A549 (cell line): ENCODE data around the gene TMEM117. TPM values are rescaled to one million over a fixed set of nuclear protein-coding genes. Genes with fewer than 3 reads are reported as not detected.

Experiments used
- ATAC-seq, 2 experiments: fragments of 200-7000 bp in 1 of 2; fragments of >200 bp in 1 of 2; cut with Nextera tagmentation in 1 of 2; cut with Tn5 transposase in 1 of 2; 3 replicates each; pipeline versions ENCODE4 v1.8.0 to v1.9.1; 2018 to 2020; ENCODE audit warnings: mild to moderate bottlenecking in 1 of 2, moderate library complexity in 1 of 2
- CTCF ChIA-PET: fragments of 300-600 bp; sonication (Branson Sonifier 250); formaldehyde crosslinking; extraction: SDS; loops from one replicate; lab custom pipeline; 2021; ENCODE audit warnings: antibody characterized with exemption, inconsistent platforms; lab: Yijun Ruan, JAX
- POLR2A ChIA-PET: fragments of 350-600 bp; formaldehyde crosslinking; extraction: SDS; loops from one replicate; lab custom pipeline; 2021; ENCODE audit warnings: antibody characterized with exemption, inconsistent platforms; lab: Yijun Ruan, JAX
- DNase-seq, 2 experiments: peaks; one replicate each; pipeline versions ENCODE4 v3.0.0 to v3.0.0-alpha.2; 2011 to 2016; ENCODE audit warnings: low read depth in 1 of 2, low spot score in 1 of 2
- FAIRE-seq: peaks from 2 replicates; lab custom pipeline; 2011; peaks lifted over from hg19 to GRCh38; lab: Jason Lieb, UNC
- H3K27ac ChIP-seq, 2 experiments: fragments of >200 bp; sonication (Bioruptor Twin); formaldehyde crosslinking; 3 replicates each; pipeline ENCODE4 v1.5.1; 2016 to 2017
- H3K4me1 ChIP-seq: fragments of >200 bp; sonication (Bioruptor Twin); formaldehyde crosslinking; 3 replicates; pipeline ENCODE4 v1.6.1; 2016
- H3K4me2 ChIP-seq: fragments of >200 bp; sonication (Bioruptor Twin); formaldehyde crosslinking; 3 replicates; pipeline ENCODE4 v1.6.1; 2016
- H3K4me3 ChIP-seq: fragments of >200 bp; sonication (Bioruptor Twin); formaldehyde crosslinking; 3 replicates; pipeline ENCODE4 v1.5.1; 2016
- H3K9me3 ChIP-seq: fragments of >200 bp; sonication (Bioruptor Twin); formaldehyde crosslinking; 3 replicates; pipeline ENCODE4 v1.6.1; 2016
- CBX8 ChIP-seq: fragments of 200-600 bp; sonication (generic); IDR thresholded peaks from 2 replicates; pipeline ENCODE4 v1.6.1; 2016
- CHD4 ChIP-seq: fragments of 200-600 bp; sonication (generic); IDR thresholded peaks from 2 replicates; pipeline ENCODE4 v1.6.1; 2016; ENCODE audit warnings: antibody characterized with exemption, mild to moderate bottlenecking, borderline replicate concordance
- CTCF ChIP-seq: fragments of >200 bp; sonication (Bioruptor Twin); formaldehyde crosslinking; IDR thresholded peaks from 3 replicates; pipeline ENCODE4 v1.5.1; 2016
- EP300 ChIP-seq, 2 experiments: fragments of >200 bp; sonication (Bioruptor Twin); formaldehyde crosslinking; IDR thresholded peaks; 2 replicates in 1 of 2; 3 replicates in 1 of 2; pipeline ENCODE4 v1.6.1; 2016 to 2017
- FOSL2 ChIP-seq, 2 experiments: fragments of 450-650 bp in 1 of 2; fragments of >200 bp in 1 of 2; sonication (Bioruptor Twin) in 1 of 2; formaldehyde crosslinking; IDR thresholded peaks; 2 replicates each; pipeline versions ENCODE4 v1.5.0 to v1.6.1; 2016 to 2020; ENCODE audit warnings: mild to moderate bottlenecking in 1 of 2, moderate library complexity in 1 of 2
- GATA3 ChIP-seq: IDR thresholded peaks from 2 replicates; pipeline ENCODE4 v1.6.1; 2012; ENCODE audit warnings: borderline replicate concordance
- HOXA7 ChIP-seq: fragments of 250-450 bp; sonication (Bioruptor Pico); IDR thresholded peaks from 2 replicates; pipeline ENCODE4 v1.5.0; 2020; ENCODE audit warnings: mild to moderate bottlenecking, moderate library complexity
- MAFK ChIP-seq: fragments of 450-650 bp; IDR thresholded peaks from 2 replicates; pipeline ENCODE4 v1.6.1; 2014; ENCODE audit not compliant: partially characterized antibody
- MAZ ChIP-seq: fragments of 150-350 bp; IDR thresholded peaks from 2 replicates; pipeline ENCODE4 v1.6.1; 2014; ENCODE audit warnings: antibody characterized with exemption, low read depth, low read length, borderline replicate concordance
- NFE2L2 ChIP-seq: fragments of 150-350 bp; conservative IDR thresholded peaks from 2 replicates; pipeline ENCODE4 v1.6.1; 2014; ENCODE audit warnings: low read length
- NPAS2 ChIP-seq: fragments of 250-450 bp; sonication (Bioruptor Pico); IDR thresholded peaks from 2 replicates; pipeline ENCODE4 v1.8.0; 2022; ENCODE audit warnings: mild to moderate bottlenecking, moderate library complexity, borderline replicate concordance
- PHF8 ChIP-seq: fragments of 200-600 bp; sonication (generic); IDR thresholded peaks from 2 replicates; pipeline ENCODE4 v1.6.1; 2016; ENCODE audit warnings: low read depth, mild to moderate bottlenecking, antibody characterized with exemption, moderate library complexity, borderline replicate concordance
- POLR2AphosphoS2 ChIP-seq: conservative IDR thresholded peaks from 2 replicates; pipeline ENCODE4 v1.6.1; 2012; ENCODE audit warnings: low read length, improper control_type of control experiment, inconsistent platforms
- RAD21 ChIP-seq, 2 experiments: fragments of >200 bp in 1 of 2; sonication (Bioruptor Twin) in 1 of 2; formaldehyde crosslinking in 1 of 2; IDR thresholded peaks in 1 of 2; conservative IDR thresholded peaks in 1 of 2; 2 replicates in 1 of 2; 3 replicates in 1 of 2; pipeline ENCODE4 v1.6.1; 2012 to 2018; ENCODE audit warnings: inconsistent platforms in 1 of 2
- RARB ChIP-seq: fragments of 250-450 bp; sonication (Bioruptor Pico); IDR thresholded peaks from 2 replicates; pipeline ENCODE4 v1.8.0; 2021; ENCODE audit warnings: mild to moderate bottlenecking, moderate library complexity
- SMC3 ChIP-seq: fragments of >200 bp; sonication (Bioruptor Twin); formaldehyde crosslinking; IDR thresholded peaks from 3 replicates; pipeline ENCODE4 v1.6.1; 2018; ENCODE audit warnings: inconsistent platforms
- SREBF2 ChIP-seq: fragments of 450-650 bp; IDR thresholded peaks from 2 replicates; pipeline ENCODE4 v1.6.1; 2014; ENCODE audit warnings: mild to moderate bottlenecking, moderate library complexity
- TP53 ChIP-seq: fragments of 250-450 bp; sonication (Bioruptor Pico); IDR thresholded peaks from 2 replicates; pipeline ENCODE4 v1.5.0; 2021; ENCODE audit warnings: mild to moderate bottlenecking, moderate library complexity
- ZNF302 ChIP-seq: fragments of 250-450 bp; sonication (Bioruptor Pico); IDR thresholded peaks from 2 replicates; pipeline ENCODE4 v1.9.0; 2021; ENCODE audit warnings: inconsistent platforms, mild to moderate bottlenecking, moderate library complexity
- WGBS: methylation state at CpG from one replicate; pipeline ENCODE4 v1.1.6; 2017; ENCODE audit errors: missing lambda C conversion rate; 5-methylcytosine and 5-hydroxymethylcytosine counted together
- polyA plus RNA-seq, 4 experiments: library from polyadenylated mRNA; depleted of rRNA in 3 of 4; stranded (reverse); fragments of >200 nt; fragmentation: RNase III in 1 of 4; extraction: RNeasy Plus Mini Kit Qiagen cat#74134 plus additional on column Dnase treatment in 1 of 4; gene quantifications; 2 replicates in 3 of 4; 3 replicates in 1 of 4; pipeline ENCODE4 v1.2.3, GENCODE V29; 2011 to 2017
- TF ChIP-seq, protein P1 (sequence below): fragments of 450-650 bp; IDR thresholded peaks from 2 replicates; pipeline ENCODE4 v1.6.1; 2014; ENCODE audit warnings: antibody characterized with exemption
- TF ChIP-seq, protein P2 (sequence below): IDR thresholded peaks from 2 replicates; pipeline ENCODE4 v1.6.1; 2012
- TF ChIP-seq, protein P3 (sequence below): IDR thresholded peaks from 2 replicates; pipeline ENCODE4 v1.6.1; 2012
- TF ChIP-seq, protein P4 (sequence below): fragments of >200 bp; sonication (Bioruptor Twin); formaldehyde crosslinking; IDR thresholded peaks from 3 replicates; pipeline ENCODE4 v1.6.1; 2016

Gene TMEM117
- polyA plus RNA-seq, 2 of the 4 experiments (the other 2 are of a cell fraction) = 2.1 to 4.6 TPM

DNA sequence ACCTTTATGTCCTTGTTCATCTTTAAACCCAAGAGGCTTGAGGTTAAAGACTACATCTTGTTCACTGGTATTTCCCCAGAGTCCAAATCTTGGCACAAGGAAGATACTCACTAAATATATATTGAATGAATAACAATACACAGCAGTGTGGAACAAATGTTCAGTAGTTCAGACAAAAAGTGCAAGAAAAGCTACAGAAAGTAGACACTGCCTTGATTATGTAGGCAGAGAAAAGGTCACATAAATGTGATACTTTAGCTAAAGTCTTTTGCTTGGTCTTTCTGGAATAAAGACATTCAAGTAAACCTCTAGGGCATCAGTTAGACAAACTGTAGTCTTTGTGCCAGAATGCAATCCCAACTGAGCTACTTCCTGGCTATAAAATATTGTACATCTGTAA is 157.0 kb downstream of the TMEM117 start:
- TF ChIP-seq, protein P1, sequence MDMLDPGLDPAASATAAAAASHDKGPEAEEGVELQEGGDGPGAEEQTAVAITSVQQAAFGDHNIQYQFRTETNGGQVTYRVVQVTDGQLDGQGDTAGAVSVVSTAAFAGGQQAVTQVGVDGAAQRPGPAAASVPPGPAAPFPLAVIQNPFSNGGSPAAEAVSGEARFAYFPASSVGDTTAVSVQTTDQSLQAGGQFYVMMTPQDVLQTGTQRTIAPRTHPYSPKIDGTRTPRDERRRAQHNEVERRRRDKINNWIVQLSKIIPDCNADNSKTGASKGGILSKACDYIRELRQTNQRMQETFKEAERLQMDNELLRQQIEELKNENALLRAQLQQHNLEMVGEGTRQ = no peak
- TF ChIP-seq GATA3 (no peak), PHF8 (no peak), SREBF2 (no peak), NFE2L2 (no peak), SMC3 (no peak), MAZ (no peak), HOXA7 (CRISPR knock-in tag) (no peak), CBX8 (no peak), CHD4 (no peak), NPAS2 (CRISPR knock-in tag) (no peak)
- TF ChIP-seq, protein P2, sequence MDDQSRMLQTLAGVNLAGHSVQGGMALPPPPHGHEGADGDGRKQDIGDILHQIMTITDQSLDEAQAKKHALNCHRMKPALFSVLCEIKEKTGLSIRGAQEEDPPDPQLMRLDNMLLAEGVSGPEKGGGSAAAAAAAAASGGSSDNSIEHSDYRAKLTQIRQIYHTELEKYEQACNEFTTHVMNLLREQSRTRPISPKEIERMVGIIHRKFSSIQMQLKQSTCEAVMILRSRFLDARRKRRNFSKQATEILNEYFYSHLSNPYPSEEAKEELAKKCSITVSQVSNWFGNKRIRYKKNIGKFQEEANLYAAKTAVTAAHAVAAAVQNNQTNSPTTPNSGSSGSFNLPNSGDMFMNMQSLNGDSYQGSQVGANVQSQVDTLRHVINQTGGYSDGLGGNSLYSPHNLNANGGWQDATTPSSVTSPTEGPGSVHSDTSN = no peak
- TF ChIP-seq, all 56 proteins: peak for 0
- ChIA-PET POLR2A (no interaction called here), CTCF (no interaction called here)
- DNase-seq (no peak), FAIRE-seq (no peak), ATAC-seq (no peak)
- no peak overlapping the region for H3K4me2 ChIP-seq
- no peak overlapping the region for H3K4me3 ChIP-seq
- no peak overlapping the region for H3K27ac ChIP-seq
- no peaks in the 10 kb centered on the region for H3K9me3 ChIP-seq
- H3K4me1 ChIP-seq = peaks cover 5% of the 10 kb centered on the region; the same call in 1 of the 3 replicates

DNA sequence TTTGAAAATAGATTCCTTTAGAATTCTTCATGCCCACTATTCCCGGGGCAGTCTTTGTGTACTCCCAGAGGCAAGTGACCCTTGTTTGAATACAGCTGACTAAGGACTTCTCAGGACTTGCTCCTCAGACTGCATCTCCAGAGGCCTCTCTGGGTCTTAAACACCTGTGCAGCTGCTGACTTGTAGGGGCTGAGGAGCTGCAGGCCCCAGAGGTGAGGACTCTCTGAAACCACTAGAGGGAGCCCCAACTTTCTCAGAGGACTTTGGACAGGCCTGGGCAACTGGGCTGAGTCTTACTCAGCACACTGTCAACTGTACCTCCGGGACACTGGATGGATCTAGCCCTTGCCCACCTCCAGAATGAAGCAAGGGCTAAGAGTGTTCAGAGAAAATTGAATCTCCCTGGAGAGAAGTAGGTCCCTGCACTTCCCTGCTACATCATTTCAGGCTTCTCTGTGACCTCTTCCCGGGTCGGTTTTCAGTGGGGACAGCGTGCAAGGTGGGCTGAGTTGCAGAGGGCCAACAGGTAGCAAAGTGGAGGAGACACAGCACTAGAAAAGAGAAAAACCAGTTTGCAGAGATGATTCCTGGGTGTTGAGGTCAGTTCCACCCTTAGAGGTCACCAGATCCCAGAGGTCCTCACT is 164.6 kb downstream of the TMEM117 start:
- TF ChIP-seq RAD21 (conservative IDR thresholded peaks at IDR 0.05 in 1 of 2, IDR thresholded peaks at IDR 0.05 in 1 of 2) (peak in 1 of 2 experiments; percentile 45; a peak in 2 of 5 replicates), ZNF302 (CRISPR knock-in tag) (no peak), TP53 (no peak), MAFK (peak; percentile 41), PHF8 (no peak), RARB (CRISPR knock-in tag) (no peak), FOSL2 (IDR thresholded peaks at IDR 0.05) (no peak), FOSL2 (CRISPR knock-in tag; IDR thresholded peaks at IDR 0.05) (no peak), POLR2AphosphoS2 (no peak), EP300 (IDR thresholded peaks at IDR 0.05) (no peak), CTCF (peak; percentile 38)
- TF ChIP-seq, protein P3, sequence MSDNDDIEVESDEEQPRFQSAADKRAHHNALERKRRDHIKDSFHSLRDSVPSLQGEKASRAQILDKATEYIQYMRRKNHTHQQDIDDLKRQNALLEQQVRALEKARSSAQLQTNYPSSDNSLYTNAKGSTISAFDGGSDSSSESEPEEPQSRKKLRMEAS = no peak
- TF ChIP-seq, protein P4, sequence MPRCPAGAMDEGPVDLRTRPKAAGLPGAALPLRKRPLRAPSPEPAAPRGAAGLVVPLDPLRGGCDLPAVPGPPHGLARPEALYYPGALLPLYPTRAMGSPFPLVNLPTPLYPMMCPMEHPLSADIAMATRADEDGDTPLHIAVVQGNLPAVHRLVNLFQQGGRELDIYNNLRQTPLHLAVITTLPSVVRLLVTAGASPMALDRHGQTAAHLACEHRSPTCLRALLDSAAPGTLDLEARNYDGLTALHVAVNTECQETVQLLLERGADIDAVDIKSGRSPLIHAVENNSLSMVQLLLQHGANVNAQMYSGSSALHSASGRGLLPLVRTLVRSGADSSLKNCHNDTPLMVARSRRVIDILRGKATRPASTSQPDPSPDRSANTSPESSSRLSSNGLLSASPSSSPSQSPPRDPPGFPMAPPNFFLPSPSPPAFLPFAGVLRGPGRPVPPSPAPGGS = no peak
- Histone ChIP-seq H3K4me3 (no peak overlapping the region), H3K4me1 (no peaks in the 10 kb centered on the region), H3K27ac (no peak overlapping the region), H3K9me3 (no peaks in the 10 kb centered on the region), H3K4me2 (no peak overlapping the region)
- WGBS = 57% methylated on average over 5 of the region's 5 CpGs
- ATAC-seq = peak; percentile 94 to 100
- POLR2A ChIA-PET = no interaction called here
- CTCF ChIA-PET = interaction anchor here (1.0 to 1.9 kb wide), 2 partner anchors 15 to 930 kb away, joined by 3 to 5 read pairs; no protein-coding TSS in a partner anchor
- DNase-seq = peak; percentile 21 to 71
- no peak for FAIRE-seq
